K562 (cell line): Measurements from ENCODE around the gene TMEM139. TPM values are rescaled to one million over a fixed set of nuclear protein-coding genes. Genes with fewer than 3 reads are reported as not detected.
A peak's percentile ranks its signal among the peaks of the same experiment; 100 is the strongest.

Experiments used
- ATAC-seq: fragments of 200-7000 bp; cut with Tn5 transposase; 3 replicates; pipeline ENCODE4 v1.9.1; 2020; ENCODE audit warnings: moderate library complexity
- BruUV-seq: library from RNA; stranded (reverse); fragments of 400-500 nt; replicated peaks from 2 replicates; lab custom pipeline; 2021; lab: Mats Ljungman, UMichigan
- CTCF ChIA-PET: fragments of 300-600 bp; formaldehyde crosslinking; extraction: SDS; loops from one replicate; lab custom pipeline; 2021; ENCODE audit warnings: low intra/inter-chr PET ratio; lab: Yijun Ruan, JAX
- POLR2A ChIA-PET: fragments of 300-600, 350-650 bp; sonication (Branson Sonifier 250); formaldehyde crosslinking; extraction: SDS; loops from one replicate; lab custom pipeline; 2021; ENCODE audit warnings: antibody characterized with exemption, inconsistent platforms; lab: Yijun Ruan, JAX
- DNase-seq, 4 experiments: peaks; one replicate each; pipeline versions ENCODE4 v3.0.0 to v3.0.0-alpha.2; 2011 to 2018; ENCODE audit warnings: low spot score in 3 of 4, mixed read lengths in 3 of 4; ENCODE audit errors: extremely low read depth in 1 of 4
- FAIRE-seq: peaks from 2 replicates; lab custom pipeline; 2011; peaks lifted over from hg19 to GRCh38; lab: Jason Lieb, UNC
- H2AFZ ChIP-seq: 2 replicates; pipeline ENCODE4 v1.6.0; 2011; ENCODE audit warnings: low read depth, low read length, control low read depth, inconsistent platforms
- H3K27ac ChIP-seq: fragments of 200-600 bp; 3 replicates; pipeline ENCODE4 v1.8.0; 2011; ENCODE audit warnings: low read depth, mild to moderate bottlenecking, control low read depth, inconsistent platforms, low read length, moderate library complexity, mixed read lengths; ENCODE audit errors: extremely low read depth
- H3K27me3 ChIP-seq, 2 experiments: fragments of 300-600 bp in 1 of 2; 2 replicates in 1 of 2; 3 replicates in 1 of 2; pipeline versions ENCODE4 v1.6.0 to v1.8.0; 2011; ENCODE audit warnings: inconsistent platforms in 2 of 2, low read length in 2 of 2, mild to moderate bottlenecking in 1 of 2, mixed read lengths in 1 of 2, moderate library complexity in 1 of 2; ENCODE audit not compliant: control insufficient read depth in 2 of 2, insufficient read depth in 2 of 2
- H3K36me3 ChIP-seq: fragments of 300-600 bp; 3 replicates; pipeline ENCODE4 v1.8.0; 2011; ENCODE audit warnings: mild to moderate bottlenecking, low read length, inconsistent platforms; ENCODE audit not compliant: control insufficient read depth, insufficient read depth
- H3K4me1 ChIP-seq, 2 experiments: fragments of 200-600 bp in 1 of 2; replicated peaks in 1 of 2; 2 replicates in 1 of 2; 3 replicates in 1 of 2; pipeline versions ENCODE4 v1.5.1 to v1.8.0; 2011; ENCODE audit warnings: inconsistent platforms in 2 of 2, low read length in 2 of 2, mild to moderate bottlenecking in 1 of 2, mixed read lengths in 1 of 2, moderate library complexity in 1 of 2; ENCODE audit not compliant: control insufficient read depth in 2 of 2, insufficient read depth in 2 of 2
- H3K4me2 ChIP-seq: 2 replicates; pipeline ENCODE4 v1.6.1; 2011; ENCODE audit warnings: low read length, control low read depth, inconsistent platforms, mixed read lengths; ENCODE audit not compliant: insufficient read depth
- H3K4me3 ChIP-seq: fragments of 200-600 bp; sonication (generic), shearing (Covaris generic); 2 replicates; pipeline ENCODE4 v1.5.1; 2016; ENCODE audit warnings: control low read depth, inconsistent platforms
- H3K79me2 ChIP-seq: fragments of 200-600 bp; 3 replicates; pipeline ENCODE4 v1.8.0; 2011; ENCODE audit warnings: low read length, inconsistent platforms; ENCODE audit not compliant: control insufficient read depth, insufficient read depth
- H3K9ac ChIP-seq, 2 experiments: 2 replicates each; pipeline versions ENCODE4 v1.6.0 to v1.6.1; 2011; ENCODE audit warnings: low read depth in 2 of 2, low read length in 2 of 2, control low read depth in 1 of 2, inconsistent platforms in 1 of 2, mild to moderate bottlenecking in 1 of 2, mixed read lengths in 1 of 2; ENCODE audit not compliant: insufficient read depth in 1 of 2
- H3K9me1 ChIP-seq: one replicate; pipeline ENCODE4 v1.6.0; 2011; ENCODE audit warnings: inconsistent platforms, mild to moderate bottlenecking, low read length, moderate library complexity; ENCODE audit not compliant: control insufficient read depth, insufficient read depth
- H3K9me3 ChIP-seq: replicated peaks from 2 replicates; pipeline ENCODE4 v1.5.1; 2011; ENCODE audit warnings: low read depth, low read length, inconsistent platforms; ENCODE audit not compliant: control insufficient read depth, insufficient read depth
- H4K20me1 ChIP-seq: replicated peaks from 2 replicates; pipeline ENCODE4 v1.6.1; 2011; ENCODE audit warnings: low read length, inconsistent platforms, mixed read lengths; ENCODE audit not compliant: control insufficient read depth, insufficient read depth
- BCLAF1 ChIP-seq, 2 experiments: fragments of 450-650 bp in 1 of 2; IDR thresholded peaks; 2 replicates each; pipeline ENCODE4 v1.6.1; 2011 to 2017; ENCODE audit warnings: low read depth in 2 of 2, antibody characterized with exemption in 1 of 2, borderline replicate concordance in 1 of 2, low read length in 1 of 2, mild to moderate bottlenecking in 1 of 2, mixed read lengths in 1 of 2; ENCODE audit not compliant: control insufficient read depth in 1 of 2
- C11orf30 ChIP-seq: fragments of 450-650 bp; IDR thresholded peaks from 2 replicates; pipeline ENCODE4 v1.6.1; 2016; ENCODE audit warnings: low read depth, mild to moderate bottlenecking
- MAFG ChIP-seq: fragments of 450-650 bp; conservative IDR thresholded peaks from 2 replicates; pipeline ENCODE4 v1.6.1; 2016; ENCODE audit warnings: missing genetic modification characterization, missing compliant biosample characterization
- MAX ChIP-seq: sonication (generic); formaldehyde crosslinking; IDR thresholded peaks from 2 replicates; pipeline ENCODE4 v1.9.0; 2022; ENCODE audit warnings: mild to moderate bottlenecking, missing genetic modification reagents
- NFE2 ChIP-seq: IDR thresholded peaks from 2 replicates; pipeline ENCODE4 v1.6.1; 2014; ENCODE audit warnings: antibody characterized with exemption, low read depth
- NFIX ChIP-seq: fragments of 250-450 bp; sonication (Bioruptor Pico); IDR thresholded peaks from 2 replicates; pipeline ENCODE4 v1.4.0; 2020; ENCODE audit warnings: low read depth, mild to moderate bottlenecking, moderate library complexity
- PRPF4 ChIP-seq: fragments of 200-400 bp; formaldehyde crosslinking; IDR thresholded peaks from one replicate; pipeline ENCODE4 v1.6.1; 2017; ENCODE audit warnings: low read length, low read depth, mild to moderate bottlenecking; ENCODE audit not compliant: insufficient read depth, poor library complexity, severe bottlenecking
- RNF2 ChIP-seq: sonication (generic); IDR thresholded peaks from 2 replicates; pipeline ENCODE4 v1.6.1; 2016
- ZBTB33 ChIP-seq: sonication (generic); formaldehyde crosslinking; IDR thresholded peaks from 2 replicates; pipeline ENCODE4 v1.8.1; 2023; ENCODE audit warnings: mild to moderate bottlenecking, missing genetic modification reagents
- ZEB2 ChIP-seq: fragments of 450-650 bp; IDR thresholded peaks from 2 replicates; pipeline ENCODE4 v1.6.1; 2016
- WGBS: fragments of 100-300 bp; shearing (Covaris generic); methylation state at CpG from one replicate; pipeline ENCODE4 v1.1.6; 2016; ENCODE audit warnings: low coverage, mixed read lengths; ENCODE audit not compliant: insufficient coverage; ENCODE audit errors: missing lambda C conversion rate; 5-methylcytosine and 5-hydroxymethylcytosine counted together
- in situ Hi-C: fragments of 300-500 bp; cut with MboI; formaldehyde crosslinking; loops from 4 replicates; pipeline ENCODE4 v1.15.0; 2018; ENCODE audit warnings: inconsistent platforms, mixed read lengths
- intact Hi-C: fragments of 100-400 bp; cut with micrococcal nuclease; formaldehyde crosslinking; loops from 2 replicates; pipeline ENCODE4 v1.14.2; 2022
- polyA plus RNA-seq, 8 experiments: library from polyadenylated mRNA; depleted of rRNA in 4 of 8; stranded (reverse) in 5 of 8; unstranded in 3 of 8; fragments of >200 nt; fragmentation: Nextera tagmentation in 2 of 8; fragmentation: Illumina TruSeq in 1 of 8; extraction: Ambion mirVana in 2 of 8; extraction: Trizol in 1 of 8; gene quantifications; 2 replicates each; pipeline versions ENCODE4 v1.2.1 to v1.2.3, GENCODE V29; 2011 to 2014; ENCODE audit warnings: inconsistent platforms in 1 of 8, missing spikeins in 1 of 8
- total RNA-seq, 7 experiments: library from RNA; depleted of rRNA in 6 of 7; stranded (reverse); fragments of >200 nt in 6 of 7; fragmentation: Illumina TruSeq in 2 of 7; extraction: Trizol in 2 of 7; gene quantifications; 2 replicates each; pipeline versions ENCODE4 v1.2.1 to v1.2.3, GENCODE V29; 2011 to 2021; ENCODE audit warnings: low replicate concordance in 1 of 7

The TMEM139 gene
- total and polyA plus RNA-seq, 9 of the 15 experiments (the other 6 are each of a cell fraction or from before 2014, with no cell fraction given): 0.27 to 1.8 (median 0.79) TPM

GRCh38 chr7:143315776-143316175 lies 31.0 kb downstream of the TMEM139 start, which contains the start of gene CLCN1:
Gene CLCN1, plus strand, starts transcription at chr7:143316111. Its CDS starts 102 bp downstream, at chr7:143316213.
- Histone ChIP-seq H3K9ac (no peak within 1 kb of the TSS; a peak in 1 of 4 replicates), H2AFZ (no peak within 1 kb of the TSS), H3K27ac (no peak within 1 kb of the TSS), H3K4me2 (no peak within 1 kb of the TSS), H3K9me3 (no peaks in the 10 kb centered on the region), H3K4me1 (no peaks in the 10 kb centered on the region), H3K36me3 (no peaks in the 10 kb centered on the region), H3K79me2 (no peaks in the 10 kb centered on the region), H3K4me3 (no peak within 1 kb of the TSS), H3K27me3 (peaks cover 31 to 49% of the 10 kb centered on the region in 2 experiments; a peak in 4 of 5 replicates), H4K20me1 (no peaks in the 10 kb centered on the region), H3K9me1 (no peaks in the 10 kb centered on the region)
- 4% methylated on average over 5 of the region's 5 CpGs for WGBS
- intact Hi-C loops (no loop called here), in situ Hi-C loops (no loop called here)
- POLR2A ChIA-PET: interaction anchor here (0.6 to 1.4 kb wide), 6 partner anchors 9 to 267 kb away, joined by 3 to 4 read pairs (median 4); no protein-coding TSS in a partner anchor
- no peak for FAIRE-seq
- CTCF ChIA-PET: interaction anchor here (0.6 kb wide), 1 partner anchor 94 kb away, joined by 3 read pairs; no protein-coding TSS in a partner anchor
- BruUV-seq: no TSS peak
- no peak for ATAC-seq
- DNase-seq: no peak
- no peak for TF ChIP-seq RNF2
- TF ChIP-seq NFE2: no peak
- TF ChIP-seq NFIX (CRISPR knock-in tag): no peak
- no peak for TF ChIP-seq MAX (CRISPR knock-in tag)
- TF ChIP-seq PRPF4: no peak
- TF ChIP-seq BCLAF1 (IDR thresholded peaks at IDR 0.05; ENCODE audit: borderline replicate concordance in 1 of 2, control insufficient read depth in 1 of 2, low read depth in 2 of 2, low read length in 1 of 2): no peak
- TF ChIP-seq MAFG: no peak
- TF ChIP-seq ZBTB33 (CRISPR knock-in tag): no peak
- no peak for TF ChIP-seq ZEB2
- TF ChIP-seq C11orf30: peak; percentile 10; the same call in 1 of the 2 replicates
